Measurements from ENCODE around the gene GRIN2C.

GRCh38 chr17:74870512-74870911 is 10.8 kb upstream of the GRIN2C start:
- TF ChIP-seq POLR2AphosphoS5 (IDR thresholded peaks at IDR 0.05; ENCODE audit: borderline replicate concordance, low read depth, low read length) = no peak
- TF ChIP-seq EZH2 (IDR thresholded peaks at IDR 0.05) = no peak
- TF ChIP-seq FOXP2 (optimal IDR thresholded peaks at IDR 0.05; ENCODE audit: control extremely low read depth, extremely low read length, insufficient read depth) = no peak

Measured in SK-N-MC (cell line).